Upper lobe of right lung (tissue), 1 donor: ENCODE data around the gene CFAP52. TPM values are rescaled to one million over a fixed set of nuclear protein-coding genes. Genes with fewer than 3 reads are reported as not detected.
"Not testable (repeated sequence)": the region's sequence is repeated elsewhere in the genome, so short reads cannot be mapped to it uniquely, and the experiment has no call there.

Experiments
- ATAC-seq: fragments of 200-7000 bp; cut with Tn5 transposase; one replicate; pipeline ENCODE4 v1.9.1; 2020; ENCODE audit warnings: mild to moderate bottlenecking, moderate library complexity
- DNase-seq: peaks from one replicate; pipeline ENCODE4 v3.0.0-alpha.2; 2020
- H3K27ac ChIP-seq: fragments of 200-600 bp; one replicate; pipeline ENCODE4 v1.8.0; 2022
- H3K27me3 ChIP-seq: fragments of 200-600 bp; one replicate; pipeline ENCODE4 v1.8.0; 2022; ENCODE audit warnings: mild to moderate bottlenecking
- H3K36me3 ChIP-seq: fragments of 200-600 bp; one replicate; pipeline ENCODE4 v1.8.0; 2022
- H3K4me1 ChIP-seq: fragments of 200-600 bp; one replicate; pipeline ENCODE4 v1.8.0; 2022
- H3K4me3 ChIP-seq: fragments of 200-600 bp; one replicate; pipeline ENCODE4 v1.8.0; 2022; ENCODE audit warnings: mild to moderate bottlenecking
- H3K9me3 ChIP-seq: fragments of 200-600 bp; one replicate; pipeline ENCODE4 v1.8.0; 2022
- intact Hi-C: fragments of 100-400 bp; cut with DNase I; formaldehyde crosslinking; loops from one replicate; pipeline ENCODE4 v1.11.0; 2022
- total RNA-seq: library from RNA; stranded (reverse); fragmentation: NEBNext Ultra II Directional; extraction: Animal tissue kit (Norgen Biotek cat#: 25700); gene quantifications from one replicate; pipeline ENCODE4 v1.2.1, GENCODE V29; 2021
- TF ChIP-seq, protein P1 (sequence below): fragments of 200-600 bp; IDR thresholded peaks from one replicate; pipeline ENCODE4 v1.8.0; 2022; ENCODE audit warnings: antibody characterized with exemption
- donor health status: DM: no; HTN: yes; CAD: no; lungs with severe emphysema.

Gene CFAP52
- total RNA-seq, 1 donor from 2014 or later, result not detected

DNA sequence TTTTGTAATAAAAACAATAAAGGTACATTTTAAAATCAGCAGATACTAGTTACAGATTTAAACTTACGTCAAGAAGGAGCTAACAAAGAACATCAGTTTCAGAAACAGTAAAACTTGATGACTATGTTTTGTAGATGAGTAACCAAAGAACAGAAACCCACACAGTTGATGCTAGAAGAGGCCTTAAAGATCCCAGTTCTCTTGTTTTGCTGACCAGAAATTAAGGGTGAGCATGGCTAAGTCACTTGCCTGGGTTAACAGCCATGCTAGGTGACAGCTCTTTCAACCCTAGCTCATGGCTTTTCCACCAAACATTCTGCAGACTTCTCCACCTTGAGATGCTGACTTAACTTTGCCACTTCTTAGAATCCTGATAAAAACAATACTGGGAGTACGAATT, 27.2 kb upstream of the CFAP52 start:
- no peak for DNase-seq
- intact Hi-C loops, result no loop called here
- peaks cover 14% of the 10 kb centered on the region for H3K36me3 ChIP-seq
- ATAC-seq, result no peak
- no peak overlapping the region for H3K27ac ChIP-seq
- no peaks in the 10 kb centered on the region for H3K4me1 ChIP-seq
- H3K9me3 ChIP-seq, result no peaks in the 10 kb centered on the region
- no peak overlapping the region for H3K4me3 ChIP-seq
- TF ChIP-seq, protein P1, sequence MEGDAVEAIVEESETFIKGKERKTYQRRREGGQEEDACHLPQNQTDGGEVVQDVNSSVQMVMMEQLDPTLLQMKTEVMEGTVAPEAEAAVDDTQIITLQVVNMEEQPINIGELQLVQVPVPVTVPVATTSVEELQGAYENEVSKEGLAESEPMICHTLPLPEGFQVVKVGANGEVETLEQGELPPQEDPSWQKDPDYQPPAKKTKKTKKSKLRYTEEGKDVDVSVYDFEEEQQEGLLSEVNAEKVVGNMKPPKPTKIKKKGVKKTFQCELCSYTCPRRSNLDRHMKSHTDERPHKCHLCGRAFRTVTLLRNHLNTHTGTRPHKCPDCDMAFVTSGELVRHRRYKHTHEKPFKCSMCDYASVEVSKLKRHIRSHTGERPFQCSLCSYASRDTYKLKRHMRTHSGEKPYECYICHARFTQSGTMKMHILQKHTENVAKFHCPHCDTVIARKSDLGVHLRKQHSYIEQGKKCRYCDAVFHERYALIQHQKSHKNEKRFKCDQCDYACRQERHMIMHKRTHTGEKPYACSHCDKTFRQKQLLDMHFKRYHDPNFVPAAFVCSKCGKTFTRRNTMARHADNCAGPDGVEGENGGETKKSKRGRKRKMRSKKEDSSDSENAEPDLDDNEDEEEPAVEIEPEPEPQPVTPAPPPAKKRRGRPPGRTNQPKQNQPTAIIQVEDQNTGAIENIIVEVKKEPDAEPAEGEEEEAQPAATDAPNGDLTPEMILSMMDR, result no peak
- H3K27me3 ChIP-seq, result no peaks in the 10 kb centered on the region

DNA sequence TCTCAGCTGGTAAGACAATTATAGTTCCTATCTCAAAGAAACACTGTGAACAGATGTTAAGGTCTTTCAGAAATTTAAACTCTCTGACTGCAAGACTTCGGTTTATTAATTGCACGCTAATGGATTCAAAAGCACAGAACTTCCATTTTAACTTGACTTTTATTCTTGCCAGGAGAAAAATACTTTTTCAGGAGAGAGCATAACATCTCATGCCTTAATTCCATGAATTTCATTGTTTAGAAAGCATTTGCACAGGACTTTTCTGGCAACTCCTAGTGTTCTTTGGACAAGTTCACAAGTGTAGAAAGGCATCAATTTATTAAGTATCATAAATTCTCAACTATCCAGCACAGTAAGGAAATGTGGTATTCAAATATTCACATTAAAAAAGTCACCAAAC, 23.3 kb upstream of the CFAP52 start:
- TF ChIP-seq, protein P1, result no peak
- H3K36me3 ChIP-seq, result peaks cover 30% of the 10 kb centered on the region
- H3K27me3 ChIP-seq, result no peaks in the 10 kb centered on the region
- ATAC-seq, result no peak
- H3K9me3 ChIP-seq, result no peaks in the 10 kb centered on the region
- H3K4me1 ChIP-seq, result no peaks in the 10 kb centered on the region
- DNase-seq, result no peak
- intact Hi-C loops, result no loop called here
- no peak overlapping the region for H3K4me3 ChIP-seq
- no peak overlapping the region for H3K27ac ChIP-seq

DNA sequence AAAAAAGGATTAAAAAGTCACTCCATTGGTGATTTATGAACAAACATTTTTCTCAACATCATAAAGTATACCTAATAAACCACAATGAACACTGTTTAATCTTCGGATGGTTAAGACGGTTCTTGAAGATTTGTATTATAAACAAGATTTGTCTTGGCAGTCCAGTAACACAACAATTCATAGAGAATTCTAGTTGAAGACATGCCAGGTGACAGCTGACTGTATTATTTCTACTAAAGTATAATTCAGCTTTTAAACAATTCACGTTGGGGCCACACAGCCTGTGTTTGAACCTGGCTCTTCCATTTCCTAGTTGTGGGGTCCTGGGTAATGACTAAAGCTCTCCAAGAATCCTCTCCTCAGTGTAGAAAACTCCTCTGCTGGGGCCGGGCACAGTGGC, 22.8 kb upstream of the CFAP52 start:
- Histone ChIP-seq H3K4me3 (no peak overlapping the region), H3K27ac (no peak overlapping the region), H3K27me3 (no peaks in the 10 kb centered on the region), H3K9me3 (no peaks in the 10 kb centered on the region), H3K36me3 (peaks cover 30% of the 10 kb centered on the region), H3K4me1 (no peaks in the 10 kb centered on the region)
- intact Hi-C loops, result no loop called here
- TF ChIP-seq, protein P1, result no peak
- ATAC-seq (no peak), DNase-seq (no peak)

DNA sequence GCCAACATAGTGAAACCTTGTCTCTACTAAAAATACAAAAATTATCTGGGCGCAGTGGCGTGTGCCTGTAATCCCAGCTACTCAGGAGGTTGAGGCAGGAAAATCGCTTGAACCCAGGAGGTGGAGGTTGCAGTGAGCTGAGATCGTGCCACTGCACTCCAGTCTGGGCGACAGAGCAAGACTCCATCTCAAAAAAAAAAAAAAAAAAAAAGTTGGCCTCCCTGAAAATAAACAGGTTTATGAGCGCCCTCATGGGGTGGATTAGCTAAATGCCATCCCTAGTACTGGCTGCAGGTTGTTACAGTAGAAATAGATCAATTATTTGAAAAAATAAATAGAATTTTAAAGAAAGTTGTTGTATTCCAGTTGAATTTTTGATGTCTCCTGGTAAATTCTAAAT, 21.7 kb upstream of the CFAP52 start:
- ATAC-seq, H3K27me3 ChIP-seq, H3K9me3 ChIP-seq, H3K4me3 ChIP-seq, intact Hi-C loops, H3K4me1 ChIP-seq, H3K27ac ChIP-seq, DNase-seq: not testable (repeated sequence)
- TF ChIP-seq, protein P1, result peak; percentile 40
- peaks cover 30% of the 10 kb centered on the region for H3K36me3 ChIP-seq

DNA sequence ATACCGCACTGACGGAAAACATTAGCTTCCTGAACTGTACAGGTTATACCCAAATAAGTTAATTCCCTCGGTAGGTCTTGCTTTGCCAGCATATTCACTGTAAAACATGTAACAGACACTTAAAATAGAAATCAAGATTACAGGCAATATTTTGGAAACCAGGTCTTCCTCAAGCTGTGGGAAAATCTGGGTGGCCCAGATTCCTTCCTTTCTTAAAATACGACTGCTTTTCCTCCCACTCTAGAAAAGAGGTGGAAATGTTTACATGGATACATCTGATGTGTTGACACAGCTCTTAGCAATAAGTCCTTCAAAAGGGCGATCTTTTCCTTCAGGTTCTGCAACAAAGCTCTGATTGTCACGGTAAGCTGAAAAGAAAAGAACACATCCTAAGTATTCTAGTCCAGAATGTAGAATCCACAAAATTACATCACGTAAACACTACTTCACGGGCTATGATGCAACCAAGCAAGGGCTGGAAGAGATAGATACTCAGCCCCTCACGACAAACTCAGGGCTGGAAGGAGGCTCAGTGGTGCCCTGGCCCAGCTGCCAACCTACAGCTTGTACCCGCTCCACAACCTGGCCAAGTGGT, 19.2 kb upstream of the CFAP52 start:
- Histone ChIP-seq H3K27me3 (no peaks in the 10 kb centered on the region), H3K36me3 (peaks cover 30% of the 10 kb centered on the region), H3K4me1 (no peaks in the 10 kb centered on the region), H3K27ac (no peak overlapping the region), H3K4me3 (no peak overlapping the region), H3K9me3 (no peaks in the 10 kb centered on the region)
- intact Hi-C loops, result no loop called here
- DNase-seq (no peak), ATAC-seq (no peak)
- TF ChIP-seq, protein P1, result no peak

DNA sequence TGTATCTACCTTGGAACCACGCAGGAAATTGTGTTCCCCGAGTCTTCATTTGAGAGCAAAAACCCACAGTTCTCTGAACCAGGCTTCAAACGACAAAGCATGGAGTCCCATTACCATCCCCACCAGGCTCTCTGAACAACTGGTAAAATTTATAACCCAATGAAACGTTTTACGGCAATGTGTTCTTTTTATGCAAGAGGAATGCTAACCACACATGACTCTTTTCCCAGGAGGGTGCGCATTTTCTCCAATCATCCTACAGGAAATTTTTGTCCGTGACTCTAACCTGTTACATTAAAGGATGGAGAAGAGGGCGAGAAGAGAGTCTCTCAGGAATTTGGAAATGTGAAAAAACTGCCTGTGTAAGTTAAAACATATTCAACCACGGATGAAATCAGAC, 18.6 kb upstream of the CFAP52 start:
- intact Hi-C loops, result no loop called here
- no peak overlapping the region for H3K27ac ChIP-seq
- H3K36me3 ChIP-seq, result peaks cover 30% of the 10 kb centered on the region
- H3K4me3 ChIP-seq, result no peak overlapping the region
- H3K4me1 ChIP-seq, result no peaks in the 10 kb centered on the region
- H3K9me3 ChIP-seq, result no peaks in the 10 kb centered on the region
- no peak for ATAC-seq
- H3K27me3 ChIP-seq, result no peaks in the 10 kb centered on the region
- no peak for DNase-seq
- TF ChIP-seq, protein P1, result no peak
